ENCODE results near the gene UGT1A8. TPM values are rescaled to one million over a fixed set of nuclear protein-coding genes. Genes with fewer than 3 reads are reported as not detected.
"Not testable (repeated sequence)": the region's sequence is repeated elsewhere in the genome, so short reads cannot be mapped to it uniquely, and the experiment has no call there.

Gene UGT1A8
- total RNA-seq, 2 experiments from 2014 or later: not detected

GRCh38 chr2:233654501-233654900 is 37.1 kb downstream of the UGT1A8 start:
- POLR2A ChIA-PET: no interaction called here
- Mint-ChIP-seq H3K4me3 (no peak overlapping the region), H3K4me1 (peaks cover 3% of the 10 kb centered on the region), H3K9me3 (no peaks in the 10 kb centered on the region), H3K27me3 (peaks cover 29% of the 10 kb centered on the region), H3K36me3 (ENCODE audit: low read depth) (no peaks in the 10 kb centered on the region), H3K27ac (no peak overlapping the region)
- CTCF ChIA-PET: no interaction called here
- no peak for DNase-seq

DNA sequence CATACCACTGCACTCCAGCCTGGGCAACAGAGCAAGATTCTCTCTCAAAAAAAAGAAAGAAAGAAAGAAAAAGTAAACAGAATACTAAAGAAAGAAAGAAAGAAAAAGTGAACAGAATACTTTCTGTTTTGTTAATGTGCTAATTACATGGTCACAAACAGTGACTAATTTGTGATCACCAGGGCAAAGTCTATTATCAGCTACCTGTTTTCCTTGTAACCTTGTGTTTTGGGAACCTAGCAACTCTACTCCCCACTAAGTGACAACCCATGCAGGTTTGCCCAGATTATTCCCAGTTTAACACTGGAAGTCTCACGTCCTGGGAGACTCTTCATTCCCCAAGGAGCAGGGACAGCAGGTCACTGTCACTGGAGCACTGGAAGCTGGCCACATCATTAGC is 37.6 kb downstream of the UGT1A8 start:
- Mint-ChIP-seq H3K4me3 (no peak overlapping the region), H3K27me3 (peaks cover 35% of the 10 kb centered on the region), H3K36me3 (ENCODE audit: low read depth) (no peaks in the 10 kb centered on the region), H3K9me3 (no peaks in the 10 kb centered on the region), H3K27ac (no peak overlapping the region), H3K4me1 (peaks cover 3% of the 10 kb centered on the region)
- DNase-seq: no peak
- ChIA-PET POLR2A (no interaction called here), CTCF (no interaction called here)

DNA sequence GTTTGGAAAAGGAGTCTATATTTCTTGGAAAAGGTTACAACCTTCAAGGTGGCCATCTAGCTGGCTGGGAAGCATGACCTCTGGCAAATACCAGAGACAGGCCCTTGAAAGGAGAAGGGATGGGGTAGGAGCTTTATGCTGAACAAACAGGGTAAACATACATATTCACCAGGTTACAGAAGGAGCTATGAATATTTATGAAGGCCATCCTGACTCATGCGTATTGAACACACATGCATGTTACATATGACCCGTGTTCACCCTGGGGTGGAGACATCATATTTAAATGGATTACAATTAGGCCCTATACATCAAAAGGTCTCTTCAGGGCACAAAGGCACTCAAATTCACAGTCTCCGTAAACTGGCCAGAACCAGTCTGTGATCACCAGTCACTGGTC is 38.5 kb downstream of the UGT1A8 start:
- H3K27me3 Mint-ChIP-seq: peaks cover 36% of the 10 kb centered on the region
- POLR2A ChIA-PET; H3K36me3 Mint-ChIP-seq (ENCODE audit: low read depth): not testable (repeated sequence)

GRCh38 chr2:233656443-233656842 is 39.0 kb downstream of the UGT1A8 start:
- Mint-ChIP-seq H3K27ac (no peak overlapping the region), H3K36me3 (ENCODE audit: low read depth) (no peaks in the 10 kb centered on the region), H3K4me1 (peaks cover 3% of the 10 kb centered on the region), H3K4me3 (no peak overlapping the region), H3K27me3 (peaks cover 39% of the 10 kb centered on the region), H3K9me3 (no peaks in the 10 kb centered on the region)
- CTCF ChIA-PET: no interaction called here
- no peak for DNase-seq
- POLR2A ChIA-PET: interaction anchor here (0.6 kb wide), 1 partner anchor 29 kb away, joined by 3 read pairs; no protein-coding TSS in a partner anchor

More for the DNA sequence above, 38.5 kb downstream of the UGT1A8 start:
- DNase-seq, H3K4me3 Mint-ChIP-seq, CTCF ChIA-PET, H3K9me3 Mint-ChIP-seq, H3K4me1 Mint-ChIP-seq, H3K27ac Mint-ChIP-seq: not testable (repeated sequence)

DNA sequence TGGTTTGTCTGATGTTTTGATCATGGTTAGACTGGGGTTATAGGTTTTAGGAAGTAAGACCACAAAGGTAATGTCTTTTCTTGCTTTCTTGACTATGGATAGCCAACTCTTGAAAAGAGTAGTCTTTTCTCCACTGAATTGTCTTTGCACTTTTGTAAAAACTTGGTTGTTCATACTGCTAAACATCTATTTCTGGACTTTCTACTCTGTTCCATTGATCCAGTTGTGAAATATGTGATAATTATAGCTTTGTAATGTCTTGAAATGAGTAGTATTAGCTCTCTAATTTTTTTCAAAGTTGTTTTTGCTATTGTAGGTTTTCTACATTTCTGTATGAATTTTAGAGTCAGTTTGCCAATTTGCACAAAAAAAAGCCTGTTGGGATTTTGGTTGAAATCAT is 41.2 kb downstream of the UGT1A8 start:
- peaks cover 3% of the 10 kb centered on the region for H3K4me1 Mint-ChIP-seq
- CTCF ChIA-PET: no interaction called here
- no peaks in the 10 kb centered on the region for H3K36me3 Mint-ChIP-seq (ENCODE audit: low read depth)

DNA sequence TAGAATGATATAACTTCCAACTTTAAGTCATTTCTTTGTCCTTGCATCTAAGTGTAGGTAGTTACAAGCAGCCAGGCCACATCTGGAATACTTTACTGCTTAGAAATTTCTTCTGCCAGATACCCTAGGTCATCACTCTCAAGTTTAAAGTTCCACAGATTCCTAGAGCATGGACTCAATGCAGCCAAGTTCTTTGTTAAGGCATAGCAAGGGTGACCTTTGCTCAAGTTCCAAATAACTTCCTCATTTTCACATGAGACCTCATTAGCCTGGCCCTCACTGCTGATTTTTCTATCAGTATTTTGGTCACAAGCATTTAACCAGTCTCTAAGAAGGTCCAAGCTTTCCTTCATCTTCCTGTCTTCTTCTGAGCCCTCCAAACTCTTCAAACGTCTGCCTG is 46.5 kb downstream of the UGT1A8 start:
- ChIA-PET POLR2A (no interaction called here), CTCF (no interaction called here)
- DNase-seq: no peak
- H3K27ac Mint-ChIP-seq: no peak overlapping the region
- no peaks in the 10 kb centered on the region for H3K36me3 Mint-ChIP-seq (ENCODE audit: low read depth)
- H3K9me3 Mint-ChIP-seq: no peaks in the 10 kb centered on the region
- H3K4me1 Mint-ChIP-seq: no peaks in the 10 kb centered on the region
- H3K27me3 Mint-ChIP-seq: peaks cover 33% of the 10 kb centered on the region
- no peak overlapping the region for H3K4me3 Mint-ChIP-seq

More for the DNA sequence above, 41.2 kb downstream of the UGT1A8 start:
- DNase-seq: no peak
- no peak overlapping the region for H3K4me3 Mint-ChIP-seq
- peaks cover 40% of the 10 kb centered on the region for H3K27me3 Mint-ChIP-seq
- POLR2A ChIA-PET: no interaction called here
- no peak overlapping the region for H3K27ac Mint-ChIP-seq
- H3K9me3 Mint-ChIP-seq: no peaks in the 10 kb centered on the region

DNA sequence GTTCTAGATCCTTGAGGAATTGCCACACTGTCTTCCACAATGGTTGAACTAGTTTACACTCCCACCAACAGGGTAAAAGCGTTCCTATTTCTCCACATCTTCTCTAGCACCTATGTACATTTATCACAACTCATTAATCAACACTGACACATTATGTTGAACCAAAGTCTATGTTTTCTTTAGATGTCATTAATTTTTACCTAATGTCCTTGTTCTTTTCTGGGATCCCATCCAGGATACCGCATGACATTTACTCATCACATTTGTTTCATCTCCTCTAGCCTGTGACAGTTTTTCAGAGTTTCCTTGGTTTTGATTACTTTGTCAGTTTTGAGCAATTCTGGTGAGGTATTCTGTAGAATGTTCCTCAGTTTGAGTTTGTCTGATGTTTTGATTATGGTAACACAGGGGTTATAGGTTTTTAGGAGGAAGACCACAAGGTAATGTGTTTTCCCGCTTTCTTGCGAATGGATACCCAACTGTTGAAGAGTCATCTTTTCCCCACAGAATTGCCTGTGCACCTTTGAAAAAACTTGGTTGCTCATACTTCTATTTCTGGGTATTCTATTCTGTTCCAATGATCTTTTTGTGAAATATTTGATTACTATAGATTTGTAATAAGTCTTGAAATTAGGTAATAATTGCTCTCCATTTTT is 51.3 kb downstream of the UGT1A8 start:
- Mint-ChIP-seq H3K4me3 (no peak overlapping the region), H3K27ac (no peak overlapping the region), H3K4me1 (no peaks in the 10 kb centered on the region), H3K36me3 (ENCODE audit: low read depth) (no peaks in the 10 kb centered on the region), H3K9me3 (no peaks in the 10 kb centered on the region), H3K27me3 (peaks cover 22% of the 10 kb centered on the region)
- CTCF ChIA-PET: no interaction called here
- POLR2A ChIA-PET: no interaction called here
- no peak for DNase-seq

- Mint-ChIP-seq H3K36me3 (ENCODE audit: low read depth) (no peaks in the 10 kb centered on the region), H3K4me3 (no peak within 1 kb of the TSS), H3K4me1 (no peaks in the 10 kb centered on the region), H3K27ac (no peak within 1 kb of the TSS), H3K27me3 (peaks cover 30% of the 10 kb centered on the region), H3K9me3 (no peaks in the 10 kb centered on the region)
- CTCF ChIA-PET: interaction anchor here (0.6 kb wide), 1 partner anchor 542 kb away, joined by 3 read pairs; no protein-coding TSS in a partner anchor
- POLR2A ChIA-PET: no interaction called here
- DNase-seq: no peak
Measured at GRCh38 chr2:233671290-233672161, 54.1 kb downstream of the UGT1A8 start, which contains the start of gene UGT1A9. Gene UGT1A9 (plus strand): TSS chr2:233671898. CDS start chr2:233671935, 37 bp downstream.

- ChIA-PET POLR2A (no interaction called here), CTCF (no interaction called here)
- no peaks in the 10 kb centered on the region for H3K4me1 Mint-ChIP-seq
- no peak for DNase-seq
- H3K27ac Mint-ChIP-seq: no peak overlapping the region
- H3K36me3 Mint-ChIP-seq (ENCODE audit: low read depth): no peaks in the 10 kb centered on the region
- no peak overlapping the region for H3K4me3 Mint-ChIP-seq
- no peaks in the 10 kb centered on the region for H3K9me3 Mint-ChIP-seq
- peaks cover 37% of the 10 kb centered on the region for H3K27me3 Mint-ChIP-seq
Measured at GRCh38 chr2:233672886-233673285, 55.5 kb downstream of the UGT1A8 start.

GRCh38 chr2:233673896-233674295 is 56.5 kb downstream of the UGT1A8 start:
- ChIA-PET CTCF (no interaction called here), POLR2A (no interaction called here)
- no peak for DNase-seq
- H3K36me3 Mint-ChIP-seq (ENCODE audit: low read depth): no peaks in the 10 kb centered on the region
- peaks cover 36% of the 10 kb centered on the region for H3K27me3 Mint-ChIP-seq
- H3K4me3 Mint-ChIP-seq: no peak overlapping the region
- no peak overlapping the region for H3K27ac Mint-ChIP-seq
- no peaks in the 10 kb centered on the region for H3K9me3 Mint-ChIP-seq
- no peaks in the 10 kb centered on the region for H3K4me1 Mint-ChIP-seq

DNA sequence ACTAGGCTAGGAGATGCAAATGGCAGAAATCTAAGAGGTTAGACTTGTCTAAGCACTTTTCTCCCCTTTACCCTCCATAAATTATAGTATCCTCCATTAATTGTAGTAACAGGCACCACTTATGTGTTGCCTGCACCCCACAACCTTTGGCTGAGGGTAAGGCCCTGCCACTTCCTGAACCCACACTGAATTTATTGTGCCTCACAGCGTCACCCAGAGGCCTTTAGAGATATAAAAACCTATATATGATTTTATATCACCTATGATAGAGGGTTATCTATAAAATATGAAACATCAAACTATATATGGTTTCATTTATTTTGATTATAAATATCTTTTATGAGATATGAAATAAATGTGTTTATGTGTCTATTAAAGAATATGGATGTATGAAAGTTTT is 56.9 kb downstream of the UGT1A8 start:
- Mint-ChIP-seq H3K9me3 (no peaks in the 10 kb centered on the region), H3K27me3 (peaks cover 36% of the 10 kb centered on the region), H3K36me3 (ENCODE audit: low read depth) (no peaks in the 10 kb centered on the region), H3K4me3 (no peak overlapping the region), H3K27ac (no peak overlapping the region), H3K4me1 (no peaks in the 10 kb centered on the region)
- DNase-seq: no peak
- POLR2A ChIA-PET: no interaction called here
- CTCF ChIA-PET: no interaction called here

GRCh38 chr2:233674995-233675394 is 57.6 kb downstream of the UGT1A8 start:
- Mint-ChIP-seq H3K4me1 (no peaks in the 10 kb centered on the region), H3K36me3 (ENCODE audit: low read depth) (no peaks in the 10 kb centered on the region), H3K4me3 (no peak overlapping the region), H3K27me3 (peaks cover 43% of the 10 kb centered on the region), H3K9me3 (no peaks in the 10 kb centered on the region), H3K27ac (no peak overlapping the region)
- no peak for DNase-seq
- ChIA-PET POLR2A (no interaction called here), CTCF (no interaction called here)

DNA sequence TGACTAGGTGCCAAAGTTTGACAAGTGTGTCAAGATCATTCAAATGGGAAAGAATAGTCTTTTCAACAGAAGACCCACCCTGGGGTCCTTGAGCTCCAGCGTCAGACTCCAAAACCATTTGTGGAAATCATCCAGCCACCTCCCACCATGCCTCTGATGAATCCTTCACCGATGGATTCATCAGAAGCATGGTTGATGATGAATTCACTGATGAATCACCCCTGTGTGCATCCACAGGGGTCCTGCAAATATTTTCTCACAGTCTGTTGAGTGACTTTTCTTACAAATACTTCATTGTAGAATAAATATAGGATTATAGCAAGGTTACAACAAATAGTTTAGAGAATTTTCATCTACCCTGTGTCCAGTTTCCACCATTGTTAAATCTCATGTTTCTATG is 58.6 kb downstream of the UGT1A8 start:
- H3K4me3 Mint-ChIP-seq: no peak overlapping the region
- no peaks in the 10 kb centered on the region for H3K4me1 Mint-ChIP-seq
- ChIA-PET POLR2A (no interaction called here), CTCF (no interaction called here)
- DNase-seq: no peak
- H3K36me3 Mint-ChIP-seq (ENCODE audit: low read depth): no peaks in the 10 kb centered on the region
- H3K27me3 Mint-ChIP-seq: peaks cover 38% of the 10 kb centered on the region
- H3K27ac Mint-ChIP-seq: no peak overlapping the region
- H3K9me3 Mint-ChIP-seq: no peaks in the 10 kb centered on the region

- DNase-seq: no peak
- ChIA-PET POLR2A (no interaction called here), CTCF (no interaction called here)
- no peak overlapping the region for H3K27ac Mint-ChIP-seq
- H3K9me3 Mint-ChIP-seq: no peaks in the 10 kb centered on the region
- no peaks in the 10 kb centered on the region for H3K4me1 Mint-ChIP-seq
- H3K4me3 Mint-ChIP-seq: no peak overlapping the region
- H3K27me3 Mint-ChIP-seq: peaks cover 26% of the 10 kb centered on the region
- no peaks in the 10 kb centered on the region for H3K36me3 Mint-ChIP-seq (ENCODE audit: low read depth)
Measured at GRCh38 chr2:233679196-233679595, 61.8 kb downstream of the UGT1A8 start.
